Activated T-cell treated with anti-CD3 and anti-CD28 coated beads for 48 hours (primary cell): ENCODE data around the gene KIAA2012.

Experiments
- DNase-seq: peaks from one replicate; pipeline ENCODE4 v3.0.0-alpha.2; 2020; ENCODE audit warnings: low read depth

Gene KIAA2012

DNA sequence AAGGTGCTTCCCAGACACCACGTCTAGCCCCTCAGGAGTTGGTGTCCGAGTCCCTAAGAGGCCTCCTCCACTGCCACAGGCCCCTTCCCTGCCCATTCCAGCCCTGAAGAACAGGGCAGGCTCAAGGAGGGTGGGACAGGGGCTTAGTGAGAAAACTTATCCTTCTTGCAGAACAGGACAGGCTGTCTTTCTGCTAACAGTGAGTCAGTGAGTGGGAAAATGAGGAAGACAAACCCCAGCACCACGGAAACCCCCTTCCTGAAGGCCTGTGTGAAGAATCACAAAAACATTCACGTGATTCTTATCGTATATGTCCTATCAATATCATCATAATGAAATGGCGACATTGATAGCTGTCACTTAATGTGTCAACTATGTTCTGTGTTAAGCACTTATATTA, 29.6 kb upstream of the KIAA2012 start:
- no peak for DNase-seq

DNA sequence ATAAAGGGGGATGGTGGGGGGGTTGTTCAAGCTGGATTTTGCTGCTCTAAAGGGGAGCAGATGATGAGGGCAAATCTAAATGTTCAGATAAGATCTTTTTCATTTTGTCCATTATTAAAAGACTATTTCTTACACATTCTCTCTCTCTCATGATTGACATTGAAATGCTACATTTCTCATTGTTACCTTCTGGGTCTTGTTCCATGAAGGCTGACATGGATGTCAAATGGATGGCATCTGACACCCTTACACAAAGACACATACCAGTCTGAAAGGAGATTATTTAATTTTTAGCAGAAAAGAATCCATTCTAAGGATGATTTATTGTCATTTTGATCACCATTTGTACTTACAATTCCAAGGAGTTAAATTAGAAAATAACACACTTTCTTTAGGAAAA, 28.3 kb upstream of the KIAA2012 start:
- DNase-seq = no peak

DNA sequence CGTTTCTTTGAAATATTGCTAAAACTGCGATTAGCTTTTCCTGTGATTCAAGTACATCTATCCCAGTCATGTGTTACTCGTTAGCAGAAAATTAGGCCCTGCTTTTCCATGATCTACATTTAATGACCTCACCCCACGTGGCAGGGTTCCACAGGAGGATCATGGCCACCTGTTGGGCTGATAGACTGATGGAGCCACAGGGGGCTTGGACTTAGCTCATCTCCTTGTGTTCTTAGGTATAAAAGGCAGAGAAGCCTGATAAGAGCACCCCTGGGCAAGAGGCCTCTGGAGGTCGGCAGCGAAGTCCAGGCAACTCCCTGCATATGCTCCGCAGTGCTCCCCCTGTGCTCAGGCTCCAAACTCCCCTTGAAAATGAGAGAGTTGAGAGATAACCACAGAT, 26.5 kb upstream of the KIAA2012 start:
- no peak for DNase-seq

DNA sequence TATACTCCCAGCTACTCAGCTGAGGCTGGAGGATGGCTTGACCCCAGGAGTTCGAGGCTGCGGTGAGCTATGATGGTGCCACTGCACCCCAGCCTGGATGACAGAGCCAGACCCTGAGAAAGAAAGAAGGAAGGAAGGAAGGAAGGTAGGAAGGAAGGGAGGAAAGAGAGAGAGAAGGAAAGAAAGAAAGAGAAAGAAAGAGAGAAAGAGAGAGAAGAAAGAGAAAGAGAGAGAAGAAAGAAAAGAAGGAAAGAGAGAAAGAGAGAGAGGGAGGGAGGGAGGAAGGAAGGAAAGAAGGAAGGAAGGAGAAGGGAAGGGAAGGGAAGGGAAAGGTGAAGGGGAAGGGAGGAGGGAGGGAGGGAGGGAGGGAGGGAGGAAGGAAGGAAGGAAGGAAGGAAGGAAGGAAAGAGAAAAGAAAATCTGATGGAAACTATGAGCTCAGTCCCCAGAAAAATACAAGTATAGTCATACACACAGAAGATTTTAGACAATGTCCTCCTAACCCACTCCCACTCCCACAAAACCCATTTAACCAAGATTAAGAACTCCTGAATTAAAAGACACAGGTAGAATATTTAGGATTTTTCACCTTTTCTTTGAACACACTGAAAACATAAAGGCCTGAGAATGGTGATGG, 23.8 kb upstream of the KIAA2012 start:
- DNase-seq = no peak

DNA sequence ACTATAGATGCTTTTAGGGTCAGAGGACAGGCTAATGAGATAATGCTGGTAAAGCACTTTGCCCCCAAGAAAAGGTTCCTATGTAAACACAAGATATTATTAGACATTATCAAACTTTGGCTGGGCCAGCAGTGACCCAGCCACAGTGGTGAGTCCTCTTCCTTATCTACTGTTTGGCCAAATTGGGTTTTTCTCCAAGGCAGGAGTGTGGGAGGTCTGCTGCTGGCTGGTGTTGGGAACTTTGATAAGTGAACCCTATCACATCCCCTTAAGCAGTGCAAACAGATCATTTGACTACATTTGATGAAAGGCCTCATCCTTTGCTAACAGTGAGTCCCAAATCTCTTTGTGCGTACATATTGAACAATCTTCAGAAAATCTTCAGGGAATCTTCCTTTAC, 23.2 kb upstream of the KIAA2012 start:
- no peak for DNase-seq

DNA sequence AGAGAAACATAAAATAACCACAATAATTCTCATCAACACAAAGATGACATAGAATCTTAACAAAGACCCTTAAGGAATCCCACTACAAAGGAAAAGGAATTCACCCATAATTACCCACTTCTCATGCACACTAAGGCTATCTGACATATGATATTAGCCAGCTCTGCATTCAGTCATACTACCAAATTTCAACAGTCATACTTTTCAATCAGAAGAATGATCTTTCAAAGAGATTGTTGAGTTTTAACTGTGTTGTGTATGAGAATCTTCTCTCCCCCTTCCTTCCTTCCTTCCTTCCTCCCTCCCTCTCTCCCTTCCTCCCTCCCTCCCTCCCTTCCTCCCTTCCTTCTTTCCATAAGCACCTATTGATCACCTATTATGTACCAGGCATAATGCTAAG, 22.4 kb upstream of the KIAA2012 start:
- no peak for DNase-seq

DNA sequence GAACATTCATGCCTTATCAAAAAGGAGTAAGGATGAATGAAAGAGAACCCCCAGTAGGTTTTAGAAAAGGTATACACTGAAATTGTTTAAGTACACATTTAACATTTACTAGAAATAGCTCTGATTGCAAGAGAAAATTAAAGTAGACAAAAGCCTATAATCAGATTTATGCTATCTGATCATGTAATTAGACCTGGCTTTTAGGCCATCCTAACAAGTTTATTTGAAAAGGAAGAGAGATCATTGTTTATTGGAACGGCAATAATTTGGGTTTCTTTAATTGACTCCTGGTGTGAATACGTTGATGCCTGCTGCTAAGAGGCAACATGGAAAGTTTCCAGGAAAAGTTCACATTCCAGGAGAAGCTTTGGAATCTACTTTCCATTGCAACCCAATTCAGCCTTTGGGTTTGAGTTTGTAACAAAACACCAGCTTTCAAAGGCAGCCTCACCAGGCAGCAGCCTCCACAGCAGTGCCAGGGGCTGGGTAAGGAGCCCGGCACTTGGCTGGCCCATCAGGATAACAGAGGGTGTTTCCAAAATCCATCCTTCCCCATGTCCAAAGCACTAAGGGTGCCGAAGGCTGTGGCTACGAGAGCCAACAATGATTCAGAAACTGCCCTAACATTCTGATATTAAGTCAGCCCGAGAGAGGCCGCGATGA, 21.4 kb upstream of the KIAA2012 start:
- no peak for DNase-seq

DNA sequence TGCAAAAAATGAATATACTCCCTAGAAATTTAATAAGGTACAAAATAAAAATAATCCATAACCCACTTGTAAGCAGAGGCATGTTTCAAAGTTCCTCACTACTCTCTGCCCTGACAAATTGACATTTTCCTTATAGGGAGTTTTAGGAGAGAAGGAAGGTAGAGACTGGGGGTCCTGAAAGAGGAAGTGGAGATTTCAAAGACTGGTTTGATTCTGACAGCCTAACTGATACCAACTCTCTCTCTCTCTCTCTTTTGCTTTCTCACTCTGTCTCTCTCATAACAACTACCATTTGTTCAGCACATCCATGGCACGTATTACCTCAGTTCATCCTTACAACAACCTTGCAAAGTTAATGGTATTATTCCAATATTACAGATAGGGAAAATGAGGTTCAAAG, 20.8 kb upstream of the KIAA2012 start:
- DNase-seq = no peak

DNA sequence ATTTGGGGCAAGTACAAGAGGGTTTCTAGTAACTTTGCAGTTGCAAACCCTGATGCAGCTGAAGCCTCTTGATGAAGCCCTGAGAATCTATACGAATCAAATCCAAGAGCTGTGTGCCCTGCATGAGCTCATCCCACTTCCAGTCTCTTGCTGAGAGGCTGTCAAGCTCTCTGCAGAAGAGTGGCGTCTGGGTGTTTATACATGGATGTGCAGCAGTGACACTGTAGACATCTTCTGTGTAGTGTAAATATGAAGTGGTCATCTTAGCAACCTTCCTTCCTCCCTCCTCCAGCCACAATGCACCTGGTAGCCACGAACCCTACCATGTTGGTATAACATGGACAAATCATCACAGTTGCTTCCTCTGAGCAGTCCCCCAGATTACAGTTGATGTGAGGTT, 18.4 kb upstream of the KIAA2012 start:
- no peak for DNase-seq

DNA sequence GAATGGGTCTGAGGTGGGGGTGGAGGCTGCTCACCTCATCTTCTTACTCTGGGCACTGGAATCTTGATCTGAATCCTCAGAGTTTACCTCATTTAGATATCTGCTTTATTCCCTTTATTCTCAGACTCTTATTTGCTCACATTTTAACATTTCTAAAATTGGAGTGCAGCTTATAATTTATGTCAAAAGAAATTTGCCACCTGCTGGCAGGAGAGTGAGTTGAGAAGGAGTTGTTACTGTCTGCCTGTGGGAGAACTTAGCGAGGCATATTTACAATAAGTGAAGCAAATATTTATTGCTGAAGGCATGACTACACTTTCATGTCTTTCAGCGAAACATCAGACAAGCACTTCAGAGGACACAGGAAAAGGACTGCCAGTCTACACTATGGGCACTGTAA, 16.4 kb upstream of the KIAA2012 start:
- DNase-seq = no peak

DNA sequence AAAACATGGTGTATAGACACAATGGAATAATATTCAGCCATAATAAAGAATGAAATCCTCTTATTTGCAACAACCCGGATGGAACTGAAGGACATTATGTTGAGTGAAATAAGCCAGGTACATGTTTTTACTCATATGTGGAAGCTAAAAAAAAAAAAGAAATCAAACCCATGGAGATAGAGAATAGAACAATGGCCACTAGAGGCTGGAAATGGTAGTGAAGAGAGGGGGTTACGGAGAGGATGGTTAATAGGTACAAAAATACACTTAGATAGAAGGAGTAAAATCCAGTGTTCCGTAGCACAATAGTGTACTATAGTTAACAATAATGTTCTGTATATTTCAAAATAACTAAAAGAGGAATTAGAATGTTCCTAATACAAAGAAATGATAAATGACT, 12.8 kb upstream of the KIAA2012 start:
- no peak for DNase-seq

DNA sequence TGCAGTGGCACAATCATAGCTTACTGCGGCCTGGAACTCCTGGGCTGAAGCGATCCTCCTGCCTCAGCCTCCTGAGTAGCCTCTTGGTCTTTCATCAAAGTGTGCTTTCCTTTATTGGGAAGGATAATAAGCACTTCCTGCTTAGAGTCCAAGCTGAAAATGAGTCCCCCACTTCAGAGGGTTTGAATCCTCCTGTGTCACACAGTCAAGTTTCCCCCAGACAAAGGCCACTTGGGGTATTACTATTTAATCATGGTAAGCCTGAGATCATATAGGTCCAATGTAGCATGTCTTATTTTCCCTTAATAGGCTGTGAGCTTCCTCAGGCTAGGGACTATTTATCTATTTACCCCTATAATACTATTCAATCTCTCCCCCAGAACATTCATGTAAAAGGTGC, 11.4 kb upstream of the KIAA2012 start:
- DNase-seq = no peak

DNA sequence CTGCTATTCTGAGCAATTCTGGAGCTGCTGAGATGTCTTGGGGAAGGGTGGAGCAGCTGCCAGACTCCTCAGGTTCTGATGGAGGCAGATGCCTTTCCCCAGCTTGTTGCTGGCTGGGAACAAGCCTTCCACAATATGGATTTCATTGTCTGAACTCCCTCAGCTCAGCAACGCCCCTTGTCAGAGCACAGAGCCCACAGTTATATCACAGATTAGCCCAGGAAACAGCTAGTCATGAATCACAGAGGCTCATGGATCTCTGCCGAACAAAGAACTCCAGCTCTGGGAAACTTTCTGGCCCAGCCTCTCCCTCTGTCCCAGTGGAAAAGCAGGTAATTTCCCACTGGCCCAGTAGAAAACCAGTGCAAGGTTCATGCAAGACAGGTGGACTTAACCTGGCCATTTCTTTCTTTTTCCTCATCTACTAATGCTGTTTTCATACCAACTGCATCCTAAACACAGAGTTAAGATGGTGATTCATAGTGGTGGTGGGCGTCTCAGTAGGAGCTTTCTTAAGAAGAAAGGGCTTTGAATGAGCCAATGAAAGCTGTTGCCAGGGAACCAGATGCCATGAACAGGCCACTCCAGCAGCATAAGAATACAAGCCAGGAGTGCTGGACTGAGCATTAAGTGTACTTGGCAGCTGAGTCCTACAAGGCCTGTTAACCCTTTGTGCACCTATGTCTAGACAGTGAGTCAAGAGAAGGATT, 8.7 kb upstream of the KIAA2012 start:
- DNase-seq = no peak

DNA sequence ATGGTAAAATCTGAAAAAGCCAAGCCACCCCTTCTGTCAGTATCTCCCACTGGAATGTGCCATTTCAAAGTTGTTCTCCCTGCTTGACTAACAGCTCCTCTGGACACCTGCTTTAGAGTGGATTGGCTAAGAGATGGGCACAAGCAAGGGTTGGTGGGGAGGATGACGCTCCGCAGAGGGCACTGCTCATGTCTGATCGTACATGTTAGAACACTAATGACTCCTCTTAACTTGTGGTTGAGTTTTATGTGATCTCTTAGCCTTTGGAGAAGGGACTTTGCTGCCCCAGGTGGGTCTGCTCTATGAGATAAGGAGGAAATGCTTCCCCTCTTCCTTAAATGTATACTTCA, 8.2 kb upstream of the KIAA2012 start:
- DNase-seq = no peak

DNA sequence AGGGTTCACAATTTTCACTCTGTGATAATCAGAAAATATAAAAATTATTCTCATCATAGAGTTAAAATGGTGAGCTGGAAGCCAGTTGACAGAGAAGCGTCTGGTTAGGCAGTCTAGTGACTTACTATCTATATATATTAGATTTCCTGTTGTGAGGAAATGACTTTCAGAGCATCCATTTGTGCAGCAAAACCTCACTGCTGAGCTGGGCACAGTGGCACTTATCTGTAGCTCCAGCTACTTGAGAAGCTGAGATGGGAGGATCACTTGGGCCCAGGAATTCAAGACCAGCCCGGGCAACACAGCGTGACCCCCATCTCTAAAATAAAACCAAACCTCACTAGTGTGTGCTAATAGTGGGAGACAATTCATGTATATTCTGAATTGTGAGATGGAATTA, 7.2 kb upstream of the KIAA2012 start:
- DNase-seq = no peak

DNA sequence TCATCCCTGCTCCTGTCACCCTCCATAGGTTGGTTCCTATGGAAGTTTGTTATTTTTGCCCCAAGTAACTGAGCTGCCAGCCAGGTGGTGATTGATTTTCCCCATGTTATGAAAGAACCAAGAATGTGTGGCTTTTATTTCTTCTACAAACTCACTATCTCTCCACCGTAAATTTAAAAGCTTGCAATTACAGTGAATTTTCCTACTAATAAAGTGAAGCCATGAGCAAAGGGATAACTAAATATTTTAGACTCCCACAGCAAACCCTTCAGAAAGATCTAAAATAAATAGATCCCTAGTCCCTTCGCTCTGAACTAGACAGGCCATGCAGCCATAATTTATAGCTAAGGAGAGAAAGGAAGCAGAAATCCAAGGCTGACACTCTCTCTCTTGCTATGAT, 6.2 kb upstream of the KIAA2012 start:
- DNase-seq = no peak

DNA sequence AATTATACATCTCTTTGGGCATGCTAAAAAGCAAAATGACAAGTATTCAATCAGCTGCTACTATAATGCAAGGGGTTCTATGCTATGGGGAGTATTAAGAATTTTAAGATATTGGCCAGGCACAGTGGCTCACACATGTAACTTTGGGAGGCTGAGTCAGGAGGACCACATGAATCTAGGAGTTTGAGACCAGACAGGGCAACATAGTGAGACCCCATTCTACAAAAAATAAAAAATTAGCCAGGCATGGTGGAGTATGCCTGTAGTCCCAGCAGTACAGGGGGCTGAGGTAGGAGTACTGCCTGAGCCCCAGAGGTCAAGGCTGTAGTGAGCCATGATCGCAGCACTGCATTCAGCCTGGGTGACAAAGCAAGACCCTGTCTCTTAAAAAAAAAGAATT, 5.5 kb upstream of the KIAA2012 start:
- DNase-seq = no peak

DNA sequence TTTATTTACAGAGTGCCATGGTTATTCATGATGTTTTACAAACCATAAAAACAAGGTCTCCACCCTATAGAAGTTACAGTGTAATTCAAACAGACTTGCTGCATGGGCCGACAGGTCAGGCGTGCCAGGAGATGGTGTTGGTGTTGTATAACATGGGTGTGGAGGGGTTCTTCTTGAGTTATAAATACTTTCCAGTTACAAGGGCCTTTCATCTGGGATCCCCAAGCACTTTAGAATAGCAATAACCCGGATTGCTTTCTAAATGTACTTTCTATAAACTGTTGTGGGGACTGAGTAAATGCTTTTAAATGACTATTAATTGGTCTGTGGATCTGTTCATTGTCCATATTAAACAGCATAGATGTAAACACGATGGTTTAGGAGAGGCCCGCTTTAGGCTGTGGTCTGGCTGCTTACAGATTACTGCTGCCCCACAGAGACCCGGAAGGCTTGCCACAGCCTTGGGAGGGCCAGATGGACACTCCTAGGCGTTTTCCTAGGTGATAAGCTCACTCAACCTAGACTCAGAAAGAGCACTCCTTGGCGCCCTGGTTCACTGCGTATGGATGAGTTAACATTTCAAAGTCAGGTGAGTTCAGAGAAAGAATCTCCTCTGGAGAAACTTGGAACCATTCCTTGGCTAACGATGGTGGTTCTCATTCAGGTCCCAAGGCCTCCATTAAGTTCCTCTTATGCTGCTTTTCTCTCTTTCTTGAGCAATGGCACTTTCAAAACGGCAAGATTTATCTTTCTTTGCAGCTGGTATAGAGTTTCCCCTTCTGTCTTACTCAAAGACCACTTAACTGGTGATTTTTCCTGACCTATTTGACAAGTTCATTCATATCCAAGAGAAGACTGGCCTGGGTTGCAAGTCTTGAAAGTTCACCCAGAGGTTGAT, 3.6 kb upstream of the KIAA2012 start:
- no peak for DNase-seq

DNA sequence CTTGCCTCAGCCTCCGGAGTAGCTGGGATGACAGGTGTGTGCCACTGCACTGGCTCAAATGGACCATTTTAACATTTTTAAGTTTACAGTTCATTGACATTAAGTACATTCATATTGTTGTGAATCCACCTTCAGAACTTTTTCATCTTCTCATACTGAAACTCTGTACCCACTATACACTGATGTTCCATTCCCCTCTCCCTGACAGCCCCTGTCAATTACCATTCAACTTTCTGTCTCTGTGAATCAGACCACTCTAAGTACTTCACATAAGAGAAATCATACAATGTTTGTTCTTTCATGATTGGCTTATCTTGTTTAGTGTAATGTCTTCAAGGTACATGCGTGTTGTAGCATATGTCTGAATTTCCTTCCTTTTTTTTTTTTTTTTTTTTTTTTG, 1.9 kb upstream of the KIAA2012 start:
- DNase-seq = no peak

DNA sequence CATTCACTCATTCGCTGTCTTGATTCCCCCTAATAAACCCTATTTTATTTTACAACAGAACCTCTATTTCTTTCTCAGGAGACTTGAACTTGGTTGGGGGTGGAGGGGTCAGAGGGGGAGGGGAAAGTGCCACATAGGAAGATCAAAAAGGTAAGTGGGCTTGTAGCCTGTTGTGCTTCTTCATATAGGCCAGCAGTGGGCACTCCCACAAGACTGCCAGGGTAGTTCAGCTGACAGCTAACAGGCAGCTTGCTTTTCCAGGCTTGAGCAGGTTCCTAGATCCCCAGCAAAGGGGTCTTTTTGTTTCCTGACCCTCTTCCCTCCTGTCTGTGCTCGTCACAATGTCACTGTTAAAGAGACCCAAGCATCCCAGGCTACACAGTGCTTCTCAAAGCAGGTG, 829 bp upstream of the KIAA2012 start:
- no peak for DNase-seq

DNA sequence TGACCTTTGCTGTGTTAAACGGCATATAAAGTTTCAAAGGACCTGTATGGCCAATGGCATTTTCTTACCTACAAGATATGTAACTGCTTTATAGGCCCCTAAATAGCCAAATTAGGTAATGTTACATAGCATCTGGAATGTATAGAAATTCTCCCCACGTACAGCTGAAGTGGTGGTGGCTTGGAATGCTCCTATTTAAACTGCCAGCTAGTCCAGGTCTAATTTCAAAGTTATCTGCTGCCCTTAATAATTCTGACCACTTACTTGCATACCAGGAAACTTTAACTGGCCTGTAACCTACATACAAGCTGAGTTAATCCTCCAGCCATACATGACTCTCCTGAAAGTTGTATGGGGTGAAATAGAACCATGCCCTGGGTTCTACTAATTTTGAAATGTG, 1.3 kb downstream of the KIAA2012 start:
- DNase-seq = no peak

DNA sequence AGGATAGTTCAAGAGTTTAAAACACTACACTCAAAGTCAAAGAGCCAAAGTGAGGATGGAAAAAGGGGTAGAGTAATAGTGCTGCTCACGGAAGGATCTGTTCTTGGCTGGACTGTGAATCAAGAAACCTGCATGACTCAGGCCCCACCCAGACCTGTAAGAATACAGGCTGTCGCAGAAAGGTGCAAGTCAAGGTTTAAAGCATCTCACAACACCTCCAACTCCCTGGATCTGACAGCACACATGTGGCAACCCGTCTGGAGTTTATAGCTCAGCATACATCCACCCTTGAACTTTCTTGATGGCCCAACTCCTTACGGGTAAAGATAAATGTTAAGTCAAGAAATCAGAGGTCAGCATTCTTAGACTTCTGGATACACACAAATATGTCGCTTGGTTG, 6.3 kb downstream of the KIAA2012 start:
- no peak for DNase-seq

DNA sequence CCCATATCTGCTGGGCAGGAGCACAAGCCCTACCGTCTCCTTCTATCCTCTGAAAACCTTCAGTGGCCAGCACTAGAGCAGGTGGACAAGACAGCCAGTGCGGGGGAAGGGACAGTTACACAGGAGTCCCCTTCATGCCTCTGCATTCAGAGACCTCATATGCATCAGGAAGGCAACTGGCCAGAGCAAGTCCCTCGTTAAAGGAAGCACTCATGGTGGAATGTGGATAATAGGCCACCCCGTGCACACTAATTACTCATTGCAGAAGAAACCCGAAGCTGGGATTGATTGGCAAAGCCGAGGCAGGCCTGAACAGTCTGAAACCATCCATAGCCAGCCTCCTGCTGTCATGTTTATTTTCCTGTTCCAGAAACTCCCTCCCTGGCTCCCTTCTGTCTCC, 11.2 kb downstream of the KIAA2012 start:
- no peak for DNase-seq
